ENCODE data around the gene POLK.
"Not testable (repeated sequence)": the region's sequence is repeated elsewhere in the genome, so short reads cannot be mapped to it uniquely, and the experiment has no call there.

The POLK gene

DNA sequence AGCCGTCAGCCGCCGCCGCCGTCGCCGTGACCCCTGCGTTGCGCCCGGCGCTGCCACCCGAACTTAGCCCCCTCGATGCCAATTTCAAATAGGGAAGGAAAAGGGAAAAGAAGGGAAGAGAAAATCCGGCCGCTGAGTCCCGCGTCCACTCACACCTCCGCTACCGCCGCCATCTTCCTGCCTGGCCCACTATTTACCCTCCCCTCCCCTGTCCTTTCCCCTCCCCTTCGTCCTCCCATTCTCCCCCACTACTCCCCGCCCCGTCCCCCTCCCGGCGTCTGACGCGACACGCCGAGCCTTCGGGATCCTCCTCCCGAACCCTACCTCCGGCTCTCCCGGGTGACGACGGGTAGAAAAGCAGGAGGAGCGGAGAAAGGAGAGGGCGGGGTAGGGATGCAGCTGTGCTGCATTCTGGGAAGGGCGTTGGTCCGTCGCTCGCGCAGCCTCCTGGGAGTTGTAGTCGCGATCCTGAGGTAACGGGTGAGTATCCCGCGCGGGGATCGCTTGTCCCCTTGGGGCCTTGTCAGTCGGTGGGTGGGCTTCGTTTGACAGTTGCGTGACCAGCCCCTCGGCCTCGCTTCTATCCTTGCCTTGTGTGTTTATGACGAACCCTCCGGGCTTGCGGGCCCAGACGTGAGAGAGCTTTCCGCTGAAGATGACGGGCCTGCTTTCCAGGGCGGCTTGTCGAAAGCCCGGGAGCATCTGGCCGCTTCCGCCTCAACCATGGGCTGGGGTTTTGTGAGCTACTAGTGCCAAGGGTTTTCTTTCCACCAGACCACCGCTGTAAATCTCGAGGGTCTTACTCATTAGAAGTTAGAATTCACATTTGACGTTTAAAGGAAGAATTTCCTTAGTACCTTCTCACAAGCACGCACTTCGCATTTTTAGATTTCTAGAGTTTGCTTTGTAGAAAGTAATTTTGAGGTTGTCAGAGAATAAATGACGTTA is at the start of gene POLK, which contains the start of gene CERT1:
Gene POLK, plus strand, starts transcription at position 457 of the 948 bp plus-strand sequence.
Gene CERT1, minus strand, starts transcription at position 195 of the 948 bp plus-strand sequence. CDS start 422 bp downstream, outside the sequence.
- DNase-seq: peak; percentile 95

DNA sequence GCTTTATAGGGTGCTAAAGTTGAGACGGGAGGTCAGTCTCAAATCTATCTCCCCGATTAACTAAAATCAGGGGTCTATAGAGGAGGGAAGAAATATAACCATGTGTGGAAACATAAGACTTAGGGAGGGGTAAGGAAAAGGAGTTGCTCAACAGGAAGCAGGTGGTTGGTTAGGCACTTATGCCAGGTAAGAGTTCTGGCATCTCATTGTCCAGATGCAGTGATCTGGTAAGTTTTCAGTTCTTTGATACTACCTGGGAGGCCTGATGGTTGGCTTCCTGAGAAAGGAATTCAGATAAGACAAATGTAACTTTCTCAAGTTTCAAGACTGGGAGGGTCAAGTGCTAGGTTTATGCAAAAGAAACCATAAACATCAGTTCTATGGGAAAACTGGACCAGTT is 48.0 kb upstream of the POLK start:
- no peak for DNase-seq

DNA sequence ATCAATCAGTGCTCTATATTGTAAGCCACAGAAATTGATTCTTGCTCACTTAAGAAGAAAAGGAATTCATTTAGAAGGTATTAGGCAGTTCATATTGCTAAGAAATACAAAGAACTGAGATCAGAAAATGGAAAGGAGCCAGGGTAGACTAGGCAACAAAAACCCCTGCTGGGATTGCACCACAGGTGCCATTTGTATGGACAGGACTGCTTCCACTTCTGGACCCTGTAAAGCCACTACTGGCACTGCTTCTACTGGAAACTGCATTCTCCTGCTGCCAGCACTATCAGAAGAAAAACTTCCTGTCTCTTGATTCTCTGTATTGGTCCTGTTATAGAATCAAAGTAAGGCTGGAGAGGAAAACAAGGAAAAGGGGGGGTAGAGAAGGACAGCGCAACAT is 46.2 kb upstream of the POLK start:
- DNase-seq: no peak

DNA sequence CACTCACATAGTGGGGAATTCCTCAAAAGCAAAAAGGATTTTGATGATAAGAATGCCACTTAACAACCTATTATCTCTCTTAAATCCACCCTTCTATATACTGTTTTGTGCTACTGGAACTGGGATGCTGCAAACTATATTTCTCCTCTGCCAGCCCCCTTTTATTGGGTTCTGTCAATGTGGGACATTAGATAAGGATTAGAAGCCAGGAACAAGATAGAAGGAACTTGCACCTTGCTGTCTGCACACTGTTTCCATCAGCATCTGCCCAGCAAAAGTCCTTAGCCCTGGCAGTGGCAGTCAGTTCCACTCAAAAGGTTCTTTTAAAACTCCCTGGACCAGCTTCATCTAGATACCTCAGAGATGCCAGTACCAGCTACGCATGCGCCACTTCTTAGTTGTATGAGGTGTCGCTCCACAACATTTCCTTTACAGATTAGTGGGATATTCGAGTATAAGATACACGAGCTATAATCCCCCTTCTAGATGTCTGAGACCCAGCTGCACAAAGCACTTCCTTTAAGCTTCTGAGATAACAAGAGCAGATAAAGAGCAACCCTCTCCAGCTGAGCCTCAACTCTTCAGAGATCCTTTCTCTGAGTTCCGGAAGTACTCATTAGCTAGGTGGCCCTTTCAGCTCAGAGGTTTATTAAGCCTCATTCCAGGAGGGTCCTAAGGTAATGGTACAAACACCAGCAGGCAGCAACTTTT is 45.5 kb upstream of the POLK start:
- no peak for DNase-seq

DNA sequence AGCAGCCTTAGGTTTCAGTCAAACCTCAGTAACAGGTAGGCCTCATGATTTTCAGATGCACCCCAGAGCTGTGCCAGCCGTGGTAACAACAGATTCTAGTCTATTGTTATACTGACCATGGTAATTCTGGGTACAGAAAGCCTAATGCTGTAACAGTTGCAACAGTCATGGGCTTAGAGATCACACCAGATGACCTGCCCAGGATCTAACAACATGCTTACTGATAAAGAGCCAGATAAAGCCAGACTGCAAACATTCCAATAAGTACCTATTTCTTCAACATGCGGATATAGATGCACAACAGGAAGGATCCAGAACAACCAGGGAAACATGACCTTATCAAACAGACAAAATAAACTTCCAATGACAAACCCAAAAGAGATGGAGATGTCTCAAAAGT is 43.1 kb upstream of the POLK start:
- DNase-seq: no peak

DNA sequence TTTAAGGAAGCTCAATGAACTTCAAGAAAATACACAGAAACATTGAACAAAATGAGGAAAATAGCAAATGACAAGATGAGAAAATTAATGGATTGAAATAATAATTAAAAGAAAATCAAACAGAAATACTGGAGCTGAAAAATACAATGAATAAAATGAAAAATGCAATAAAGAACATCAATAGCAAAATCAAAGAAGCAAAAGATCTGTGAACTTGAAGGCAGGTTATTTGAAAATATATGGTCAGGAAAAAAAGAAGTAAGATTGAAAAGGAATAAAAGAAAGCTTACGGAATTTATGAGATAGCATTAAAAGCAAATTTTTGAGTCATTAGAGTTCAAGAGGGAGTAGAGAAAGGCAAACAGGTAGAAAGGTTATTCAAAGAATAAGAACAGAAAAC is 42.7 kb upstream of the POLK start:
- no peak for DNase-seq

DNA sequence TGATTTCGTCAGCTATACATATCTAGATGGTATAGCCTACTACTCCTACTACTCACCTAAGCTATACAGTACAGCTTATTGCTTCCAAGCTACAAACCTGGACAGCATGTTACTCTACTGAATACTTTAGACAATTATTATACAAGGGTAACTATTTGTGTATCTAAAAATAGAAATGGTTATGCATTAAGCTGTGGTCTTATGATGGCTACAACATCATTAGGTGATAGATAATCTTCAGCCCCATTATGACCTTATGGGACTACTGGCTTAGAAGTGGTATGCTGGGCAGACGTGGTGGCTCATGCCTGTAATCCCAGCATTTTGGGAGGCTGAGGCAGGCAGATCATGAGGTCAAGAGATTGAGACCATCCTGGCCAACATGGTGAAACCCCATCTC is 40.5 kb upstream of the POLK start:
- no peak for DNase-seq

DNA sequence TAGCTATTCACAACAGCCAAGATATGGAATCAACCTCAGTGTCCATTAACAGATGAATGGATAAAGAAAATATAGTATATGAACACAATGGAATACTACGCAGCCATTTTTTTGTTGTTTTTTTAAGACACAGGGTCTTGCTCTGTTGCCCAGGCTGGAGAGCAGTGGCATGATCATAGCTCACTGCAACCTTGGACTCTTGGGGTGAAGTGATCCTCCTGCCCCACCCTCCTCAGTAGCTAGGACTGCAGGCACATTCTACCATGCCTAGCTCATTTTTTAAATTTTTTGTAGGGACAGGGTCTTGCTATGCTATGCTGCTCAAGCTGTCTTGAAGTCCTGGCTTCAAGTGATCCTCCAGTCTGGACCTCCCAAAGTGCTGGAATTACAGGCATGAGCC is 38.7 kb upstream of the POLK start:
- DNase-seq: no peak

DNA sequence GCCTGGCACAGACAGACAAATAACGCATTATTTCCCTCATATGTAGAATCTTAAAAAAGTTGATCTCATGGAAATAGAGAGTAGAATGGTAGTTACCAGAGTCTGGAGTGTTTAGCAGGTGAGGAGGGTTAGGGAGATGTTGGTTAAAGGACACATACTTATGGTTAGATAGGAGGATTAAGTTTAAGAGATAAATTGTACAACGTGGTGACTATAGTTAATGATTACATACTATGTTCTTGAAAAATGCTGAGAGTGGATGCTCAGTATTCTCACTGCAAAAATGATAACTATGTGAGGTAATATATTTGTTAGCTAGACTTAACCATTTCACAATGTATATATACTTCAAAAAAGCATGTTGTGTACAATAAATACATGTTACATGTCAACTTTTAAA is 38.2 kb upstream of the POLK start:
- no peak for DNase-seq

DNA sequence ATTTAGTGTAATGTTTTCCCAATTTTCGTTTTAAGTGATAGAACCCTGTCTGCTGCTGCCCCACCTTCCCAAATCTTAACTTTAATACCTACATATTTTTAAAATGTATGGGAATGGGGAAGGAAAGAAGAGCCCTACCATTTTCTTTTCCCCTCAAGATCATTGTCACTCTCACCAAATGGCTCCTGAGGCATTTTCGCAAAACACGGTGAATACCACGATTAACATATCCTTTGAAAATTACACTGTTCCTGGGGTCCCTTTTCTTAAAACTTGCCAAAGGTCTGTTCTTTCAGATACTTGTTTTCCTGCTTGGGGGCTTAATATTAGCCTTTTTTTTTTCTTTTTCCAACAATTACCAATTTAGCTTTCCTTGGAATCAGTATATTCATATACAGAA is 36.3 kb upstream of the POLK start:
- no peak for DNase-seq

DNA sequence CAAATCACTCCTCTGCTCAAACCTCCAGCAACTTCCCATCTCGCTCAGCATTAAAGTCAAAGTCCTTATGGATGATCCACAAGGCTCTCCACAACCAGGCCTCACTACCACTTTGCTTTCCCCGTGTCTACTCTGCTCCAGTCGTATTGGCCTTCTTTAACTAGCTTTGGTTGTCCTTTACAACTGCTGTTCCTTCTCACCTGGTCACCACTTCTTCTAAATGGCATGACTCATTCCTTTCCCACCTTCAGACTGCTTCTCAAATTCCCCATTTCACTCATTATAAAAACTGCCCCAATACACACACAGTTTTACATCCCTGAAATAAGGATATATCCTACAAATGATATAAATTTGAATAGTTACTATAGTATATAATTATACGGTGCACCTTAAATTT is 30.7 kb upstream of the POLK start:
- DNase-seq: no peak

DNA sequence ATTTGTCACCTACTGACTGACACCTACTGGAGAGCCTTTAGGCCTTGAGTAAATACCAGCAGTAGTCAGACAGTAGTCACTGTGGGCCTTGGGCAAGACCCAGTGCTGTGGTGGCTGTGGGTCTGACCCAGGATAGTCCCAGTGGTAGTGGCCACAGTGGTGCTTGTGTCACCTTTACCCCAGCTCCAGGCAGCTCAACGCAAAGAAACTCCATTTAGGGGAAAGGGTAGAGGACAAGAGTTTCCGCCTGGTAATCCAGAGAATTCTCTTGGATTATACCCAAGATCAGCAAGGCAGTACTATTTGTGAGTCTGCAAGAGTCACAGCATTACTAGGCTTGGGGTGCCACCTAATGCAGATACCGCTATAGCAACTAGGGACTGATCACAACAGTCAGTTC is 29.2 kb upstream of the POLK start:
- DNase-seq: no peak

DNA sequence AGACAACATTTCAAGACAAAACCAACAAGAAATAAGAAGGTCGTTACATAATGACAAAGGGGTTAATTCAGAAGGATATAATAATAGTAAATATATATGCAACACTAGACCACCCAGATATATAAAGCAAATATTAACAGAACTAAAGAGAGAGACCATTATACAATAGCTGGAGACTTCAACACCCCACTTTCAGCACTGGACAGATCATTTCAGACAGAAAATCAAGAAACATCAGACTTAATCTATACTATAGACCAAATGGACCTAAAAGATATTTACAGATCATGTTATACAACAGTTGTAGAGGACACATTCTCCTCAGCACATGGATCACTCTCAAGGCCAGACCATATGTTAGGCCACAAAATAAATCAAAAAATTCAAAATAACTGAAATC is 27.1 kb upstream of the POLK start:
- no peak for DNase-seq

DNA sequence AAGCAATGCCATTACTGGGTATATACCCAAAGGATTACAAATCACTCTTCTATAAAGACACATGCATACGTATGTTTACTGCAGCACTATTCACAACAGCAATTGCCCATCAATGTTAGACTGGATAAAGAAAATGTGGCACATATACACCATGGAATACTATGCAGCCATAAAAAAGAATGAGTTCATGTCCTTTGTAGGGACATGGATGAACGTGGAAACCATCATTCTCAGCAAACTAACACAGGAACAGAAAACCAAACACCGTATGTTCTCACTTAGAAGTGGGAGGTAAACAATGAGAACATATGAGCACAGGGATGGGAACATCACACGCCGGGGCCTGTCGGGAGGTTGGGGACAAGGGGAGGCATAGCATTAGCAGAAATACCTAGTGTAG is 21.8 kb upstream of the POLK start:
- DNase-seq: not testable (repeated sequence)

DNA sequence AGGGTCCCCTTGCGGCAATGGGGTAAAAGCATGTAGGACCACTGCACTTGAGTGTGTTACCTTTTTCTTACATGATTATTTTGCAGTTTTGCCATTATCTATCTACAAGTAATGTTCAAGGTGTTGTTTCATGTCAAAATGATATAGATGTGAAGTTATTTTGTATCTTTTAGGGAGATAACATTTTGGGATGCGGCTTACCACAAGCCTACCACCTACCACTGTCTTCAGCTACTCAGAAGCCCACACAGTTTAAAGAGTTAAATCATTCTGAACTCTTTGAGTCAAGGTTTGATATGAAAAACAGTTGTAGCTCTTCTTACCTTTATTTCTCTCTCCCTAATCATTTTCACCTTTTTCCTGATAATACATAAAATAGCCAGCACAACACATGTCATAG is 20.1 kb upstream of the POLK start:
- no peak for DNase-seq

DNA sequence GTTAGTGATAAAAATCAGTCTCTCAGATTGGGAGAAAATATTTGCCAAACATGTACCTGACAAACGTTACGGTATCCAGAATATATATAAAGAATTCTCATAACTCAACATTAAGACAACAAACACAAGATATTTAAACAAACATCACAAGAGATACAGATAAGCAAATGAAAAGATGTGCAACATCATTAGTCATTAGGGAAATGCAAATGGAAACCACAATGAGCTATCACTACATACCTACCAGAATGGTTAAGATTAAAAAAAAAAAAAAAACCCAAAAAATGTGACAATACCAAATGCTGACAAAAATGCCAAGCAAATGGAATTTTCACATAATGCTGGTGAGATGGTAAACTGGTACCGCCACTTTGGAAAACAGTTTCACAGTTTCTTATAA is 15.7 kb upstream of the POLK start:
- no peak for DNase-seq

DNA sequence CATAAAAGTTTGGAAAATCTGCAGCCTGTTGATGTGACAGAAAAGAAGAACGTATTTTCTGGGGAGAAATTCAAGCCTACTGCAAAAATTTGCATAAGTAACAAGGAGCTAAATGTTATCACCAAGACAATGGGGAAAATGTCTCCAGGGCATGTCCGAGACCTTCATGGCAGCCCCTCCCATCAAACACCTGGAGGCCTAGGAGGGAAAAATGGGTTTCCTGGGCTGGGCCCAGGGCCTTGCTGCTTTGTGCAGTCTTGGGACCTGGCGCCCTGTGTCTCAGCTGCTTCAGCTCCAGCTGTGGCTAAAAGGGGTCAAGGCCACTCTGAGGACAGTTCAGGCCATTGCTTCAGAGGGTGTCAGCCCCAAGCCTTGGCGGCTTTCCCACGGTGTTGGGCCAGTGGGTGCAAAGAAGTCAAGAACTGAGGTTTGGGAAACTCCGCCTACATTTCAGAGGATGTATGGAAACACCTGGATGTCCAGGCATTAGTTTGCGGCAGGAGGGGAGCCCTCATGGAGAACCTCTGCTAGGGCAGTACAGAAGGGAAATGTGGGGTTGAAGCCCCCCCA is 13.4 kb upstream of the POLK start:
- DNase-seq: no peak

DNA sequence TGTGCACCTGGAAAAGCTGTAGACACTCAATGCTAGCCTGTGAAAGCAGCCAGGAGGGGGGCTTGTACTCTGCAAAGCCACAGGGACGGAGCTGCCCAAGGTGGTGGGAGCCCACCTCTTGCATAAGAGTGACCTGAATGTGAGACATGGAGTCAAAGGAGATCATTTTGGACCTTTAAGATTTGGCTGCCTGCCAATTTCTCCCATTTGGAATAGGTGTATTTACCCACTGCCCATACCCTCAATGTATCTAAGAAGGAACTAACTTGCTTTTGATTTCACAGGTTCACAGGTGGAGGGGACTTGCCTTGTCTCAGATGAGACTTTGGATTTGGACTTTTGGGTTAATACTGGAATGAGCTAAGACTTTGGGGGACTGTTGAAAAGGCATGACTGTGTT is 12.8 kb upstream of the POLK start:
- DNase-seq: not testable (repeated sequence)

DNA sequence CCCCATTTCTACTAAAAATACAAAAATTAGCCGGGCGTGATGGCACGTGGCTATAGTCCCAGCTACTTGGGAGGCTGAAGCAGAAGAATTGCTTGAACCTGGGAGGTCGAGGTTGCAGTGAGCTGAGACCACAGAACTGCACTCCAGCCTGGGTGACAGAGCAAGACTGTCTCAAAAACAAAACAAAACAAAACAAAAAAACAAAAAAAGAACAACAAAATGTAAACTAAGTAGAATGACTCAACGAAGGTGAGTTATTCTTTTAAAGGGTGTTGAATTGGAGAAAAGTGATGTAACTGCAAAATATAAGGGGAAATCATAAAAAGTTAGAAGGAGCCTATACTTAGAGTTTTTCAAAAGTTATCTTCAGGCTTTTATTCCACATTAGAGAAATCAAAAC is 6.6 kb upstream of the POLK start:
- DNase-seq: not testable (repeated sequence)

DNA sequence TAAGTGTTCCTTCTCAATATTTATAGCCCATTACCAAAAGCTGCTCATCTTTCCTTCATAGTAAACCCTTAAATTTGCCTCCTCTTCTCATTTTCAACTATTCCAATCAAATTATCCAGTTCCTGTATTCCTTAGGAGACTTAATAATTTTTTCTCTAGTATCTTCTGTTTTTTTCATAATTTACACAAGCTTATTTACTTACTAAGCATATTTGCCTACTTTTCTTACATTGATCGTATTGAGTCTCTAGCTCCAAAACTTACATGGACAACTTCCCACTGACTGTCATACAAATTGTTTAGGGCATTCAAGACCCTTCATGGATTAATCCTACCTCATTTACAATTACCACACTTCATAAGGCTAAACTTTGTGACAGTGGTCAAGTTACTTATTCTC is 3.9 kb upstream of the POLK start:
- DNase-seq: no peak

DNA sequence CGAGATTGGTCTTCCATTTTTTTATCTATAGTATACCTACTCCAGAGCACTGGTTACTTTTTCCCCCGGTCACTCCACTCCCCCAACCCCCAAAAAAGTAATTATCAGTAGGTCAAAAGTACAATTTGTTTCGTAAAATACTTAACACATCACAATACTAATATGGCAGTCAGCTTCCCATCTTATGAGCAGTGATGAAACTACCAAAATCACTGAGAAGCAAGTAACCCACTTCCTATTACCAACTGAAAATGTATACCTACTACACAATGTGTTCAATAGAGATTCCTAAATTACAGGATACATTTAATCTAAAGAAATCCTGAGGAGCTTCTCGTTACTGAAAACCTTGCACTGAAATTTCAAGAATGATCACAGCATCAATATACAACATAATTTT is 2.1 kb upstream of the POLK start:
- no peak for DNase-seq

DNA sequence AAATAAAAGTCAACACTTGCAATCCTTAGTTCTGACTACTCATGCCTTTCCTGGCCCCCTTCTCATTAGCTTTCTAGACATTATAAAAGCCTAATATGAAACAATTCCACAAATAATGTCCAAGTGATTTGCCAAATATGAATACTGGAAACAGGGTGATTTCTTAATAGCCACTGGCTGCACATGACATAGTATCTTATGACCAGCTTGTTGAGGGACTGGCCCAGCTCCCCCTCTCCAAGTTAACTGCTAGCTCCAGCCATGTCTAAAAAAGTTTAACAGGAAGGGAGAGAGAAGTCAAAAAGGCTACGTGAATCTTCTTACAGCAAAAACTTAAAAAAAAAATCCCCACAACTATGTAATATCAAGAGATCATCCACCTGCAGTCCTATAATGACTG is 1.7 kb upstream of the POLK start:
- peak in 1 of 2 donors; percentile 17 for DNase-seq

DNA sequence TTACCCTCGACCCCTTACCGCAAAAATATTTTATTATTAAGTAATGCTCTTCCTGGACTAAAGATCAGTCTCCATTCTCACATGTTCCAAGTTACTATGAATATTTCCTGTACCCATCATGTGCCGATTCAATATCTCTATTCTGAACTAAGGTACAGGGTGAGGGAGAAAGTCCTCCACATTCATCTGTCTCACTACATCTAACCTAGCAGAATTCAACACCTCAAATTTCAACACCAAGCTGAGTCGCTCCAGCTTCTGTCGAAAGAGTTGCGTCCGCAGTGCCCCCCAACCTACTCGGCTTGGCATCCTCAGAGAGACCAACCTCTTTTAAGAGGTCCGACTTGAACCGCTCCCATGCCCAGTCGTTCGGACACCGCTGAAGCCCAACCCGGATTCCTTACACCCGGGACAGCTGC is 1.3 kb upstream of the POLK start:
- peak; percentile 1 to 5 for DNase-seq
